Nephron progenitor cell (in vitro differentiated cells): Measurements from ENCODE around the gene DNASE1L1.

Experiments
- DNase-seq: peaks from one replicate; pipeline ENCODE4 v3.0.0; 2021
- H3K27ac Mint-ChIP-seq: 2 replicates; pipeline ENCODE4 v1.8.0; 2021; ENCODE audit warnings: mild to moderate bottlenecking, moderate library complexity, mixed read lengths
- H3K27me3 Mint-ChIP-seq: 2 replicates; pipeline ENCODE4 v1.8.0; 2021; ENCODE audit warnings: mild to moderate bottlenecking, low read depth, mixed read lengths; ENCODE audit not compliant: poor library complexity
- H3K36me3 Mint-ChIP-seq: 2 replicates; pipeline ENCODE4 v1.8.0; 2021; ENCODE audit warnings: low read depth, mixed read lengths
- H3K4me1 Mint-ChIP-seq: 2 replicates; pipeline ENCODE4 v1.8.0; 2021; ENCODE audit warnings: mixed read lengths
- H3K4me3 Mint-ChIP-seq: 2 replicates; pipeline ENCODE4 v1.8.0; 2021; ENCODE audit warnings: mild to moderate bottlenecking, moderate library complexity, mixed read lengths
- H3K9me3 Mint-ChIP-seq: 2 replicates; pipeline ENCODE4 v1.8.0; 2021; ENCODE audit warnings: mild to moderate bottlenecking, moderate library complexity, mixed read lengths
- CTCF ChIP-seq: fragments of 200-600 bp; sonication (generic); IDR thresholded peaks from 2 replicates; pipeline ENCODE4 v1.5.0; 2021; ENCODE audit warnings: antibody characterized with exemption

DNASE1L1 gene

GRCh38 chrX:154417157-154417556 lies 8.1 kb upstream of the DNASE1L1 start:
- no peak overlapping the region for H3K27ac Mint-ChIP-seq
- H3K4me3 Mint-ChIP-seq = no peak overlapping the region

GRCh38 chrX:154413142-154413541 lies 4.1 kb upstream of the DNASE1L1 start:
- Mint-ChIP-seq H3K4me3 (no peak overlapping the region), H3K36me3 (peaks cover 15% of the 10 kb centered on the region), H3K27me3 (peaks cover 3% of the 10 kb centered on the region), H3K4me1 (peaks cover 20% of the 10 kb centered on the region), H3K27ac (no peak overlapping the region), H3K9me3 (peaks cover 53% of the 10 kb centered on the region)
- no peak for DNase-seq
- TF ChIP-seq CTCF = no peak

More at GRCh38 chrX:154417157-154417556, 8.1 kb upstream of the DNASE1L1 start:
- no peak for TF ChIP-seq CTCF
- DNase-seq = no peak
- no peaks in the 10 kb centered on the region for H3K4me1 Mint-ChIP-seq
- peaks cover 15% of the 10 kb centered on the region for H3K36me3 Mint-ChIP-seq
- no peaks in the 10 kb centered on the region for H3K27me3 Mint-ChIP-seq
- peaks cover 54% of the 10 kb centered on the region for H3K9me3 Mint-ChIP-seq

- DNase-seq = no peak
- Mint-ChIP-seq H3K27ac (no peak overlapping the region), H3K4me3 (peak overlapping the region; percentile 78), H3K27me3 (peaks cover 3% of the 10 kb centered on the region), H3K9me3 (peaks cover 50% of the 10 kb centered on the region), H3K36me3 (peaks cover 15% of the 10 kb centered on the region), H3K4me1 (peaks cover 20% of the 10 kb centered on the region)
- TF ChIP-seq CTCF = no peak
Observed at GRCh38 chrX:154412468-154412867, 3.4 kb upstream of the DNASE1L1 start.

GRCh38 chrX:154411981-154412340 lies 2.9 kb upstream of the DNASE1L1 start:
- peak overlapping the region; percentile 78 for H3K4me3 Mint-ChIP-seq
- peak; percentile 72 for DNase-seq
- H3K4me1 Mint-ChIP-seq = peaks cover 20% of the 10 kb centered on the region
- no peak for TF ChIP-seq CTCF
- peaks cover 15% of the 10 kb centered on the region for H3K36me3 Mint-ChIP-seq
- no peak overlapping the region for H3K27ac Mint-ChIP-seq
- peaks cover 50% of the 10 kb centered on the region for H3K9me3 Mint-ChIP-seq
- H3K27me3 Mint-ChIP-seq = peaks cover 3% of the 10 kb centered on the region

GRCh38 chrX:154408659-154409221 lies 314 bp downstream of the DNASE1L1 start:
- peak overlapping the region; percentile 51 for H3K4me3 Mint-ChIP-seq
- TF ChIP-seq CTCF = no peak
- peaks cover 9% of the 10 kb centered on the region for H3K36me3 Mint-ChIP-seq
- H3K27ac Mint-ChIP-seq = no peak overlapping the region
- peaks cover 3% of the 10 kb centered on the region for H3K27me3 Mint-ChIP-seq
- no peak for DNase-seq
- H3K9me3 Mint-ChIP-seq = peaks cover 61% of the 10 kb centered on the region
- H3K4me1 Mint-ChIP-seq = peaks cover 20% of the 10 kb centered on the region

- DNase-seq = no peak
- peaks cover 22% of the 10 kb centered on the region for H3K4me1 Mint-ChIP-seq
- no peak for TF ChIP-seq CTCF
- H3K27me3 Mint-ChIP-seq = peaks cover 3% of the 10 kb centered on the region
- H3K4me3 Mint-ChIP-seq = no peak overlapping the region
- H3K36me3 Mint-ChIP-seq = peaks cover 21% of the 10 kb centered on the region
- no peak overlapping the region for H3K27ac Mint-ChIP-seq
- H3K9me3 Mint-ChIP-seq = peaks cover 63% of the 10 kb centered on the region
Observed at GRCh38 chrX:154404625-154405192, 4.3 kb downstream of the DNASE1L1 start.
